B cell (primary cell): ENCODE measurements around the gene TRAPPC8. TPM values are rescaled to one million over a fixed set of nuclear protein-coding genes. Genes with fewer than 3 reads are reported as not detected.

Source experiments
- ATAC-seq: fragments of 200-7000 bp; cut with Tn5 transposase; one replicate; pipeline ENCODE4 v1.10.0; 2021; ENCODE audit warnings: low read depth, mild to moderate bottlenecking, moderate number of reproducible peaks, moderate library complexity
- CTCF ChIA-PET: fragments of 350-600 bp; sonication (Branson Sonifier 250); formaldehyde crosslinking; loops from one replicate; lab custom pipeline; 2021; ENCODE audit warnings: antibody characterized with exemption, inconsistent platforms; lab: Charles Lee
- POLR2A ChIA-PET: fragments of 350-600 bp; sonication (Branson Sonifier 250); formaldehyde crosslinking; loops from one replicate; lab custom pipeline; 2021; ENCODE audit warnings: antibody characterized with exemption; lab: Charles Lee
- DNase-seq: peaks from one replicate; pipeline ENCODE4 v3.0.0; 2013
- H2AFZ ChIP-seq: 2 replicates; pipeline ENCODE4 v1.6.1; 2012; ENCODE audit warnings: mild to moderate bottlenecking, low read depth, low read length; ENCODE audit not compliant: insufficient read depth, poor library complexity, severe bottlenecking
- H3K27ac ChIP-seq, 2 donors: 1 replicate in 1 of 2; 2 replicates in 1 of 2; pipeline ENCODE4 v1.5.1; 2012 to 2013; ENCODE audit warnings: low read length in 2 of 2, mild to moderate bottlenecking in 2 of 2, moderate library complexity in 1 of 2
- H3K27me3 ChIP-seq, 4 experiments: fragments of 200-600 bp in 1 of 4; sonication (generic) in 1 of 4; replicated peaks in 1 of 4; 1 replicate in 2 of 4; 2 replicates in 2 of 4; pipeline versions ENCODE4 v1.6.1 to v1.7.0; 2013 to 2016; ENCODE audit warnings: low read length in 3 of 4, mild to moderate bottlenecking in 2 of 4, mixed read lengths in 1 of 4, moderate library complexity in 1 of 4; ENCODE audit not compliant: insufficient read depth in 4 of 4, control insufficient read depth in 3 of 4; ENCODE audit errors: control extremely low read depth in 1 of 4
- H3K36me3 ChIP-seq, 2 experiments: replicated peaks in 1 of 2; 1 replicate in 1 of 2; 2 replicates in 1 of 2; pipeline versions ENCODE4 v1.6.1 to v1.7.1; 2013; ENCODE audit warnings: low read length in 1 of 2; ENCODE audit not compliant: insufficient read depth in 2 of 2, control insufficient read depth in 1 of 2; ENCODE audit errors: control extremely low read depth in 1 of 2, extremely low read depth in 1 of 2
- H3K4me1 ChIP-seq, 2 donors: fragments of 200-600 bp in 1 of 2; sonication (generic) in 1 of 2; 1 replicate in 1 of 2; 2 replicates in 1 of 2; pipeline versions ENCODE4 v1.5.1 to v1.6.1; 2013 to 2017; ENCODE audit warnings: low read length in 2 of 2; ENCODE audit not compliant: control insufficient read depth in 2 of 2, insufficient read depth in 2 of 2
- H3K4me2 ChIP-seq: replicated peaks from 2 replicates; pipeline ENCODE3; 2012; ENCODE audit warnings: mild to moderate bottlenecking, low read depth, low read length; ENCODE audit not compliant: poor library complexity, severe bottlenecking
- H3K4me3 ChIP-seq, 5 experiments: fragments of 200-600 bp in 1 of 5; sonication (generic) in 1 of 5; 1 replicate in 3 of 5; 2 replicates in 2 of 5; pipeline versions ENCODE4 v1.5.1 to v1.7.0; 2011 to 2016; ENCODE audit warnings: low read length in 4 of 5, mild to moderate bottlenecking in 4 of 5, low read depth in 2 of 5, control low read depth in 1 of 5, moderate library complexity in 1 of 5; ENCODE audit not compliant: insufficient read depth in 1 of 5; ENCODE audit errors: control extremely low read depth in 1 of 5, extremely low read depth in 1 of 5
- H3K79me2 ChIP-seq: fragments of 200-600 bp; sonication (generic); one replicate; pipeline ENCODE4 v1.6.0; 2016; ENCODE audit warnings: low read length; ENCODE audit not compliant: control insufficient read depth, insufficient read depth
- H3K9ac ChIP-seq: fragments of 200-600 bp; sonication (generic); 2 replicates; pipeline ENCODE4 v1.6.1; 2017; ENCODE audit warnings: mild to moderate bottlenecking, low read length, moderate library complexity
- H3K9me3 ChIP-seq, 3 donors: one replicate each; pipeline versions ENCODE4 v1.6.1 to v1.7.1; 2013; ENCODE audit warnings: low read length in 2 of 3; ENCODE audit not compliant: control insufficient read depth in 2 of 3, insufficient read depth in 1 of 3; ENCODE audit errors: control extremely low read depth in 1 of 3
- H4K20me1 ChIP-seq: 2 replicates; pipeline ENCODE4 v1.6.0; 2012; ENCODE audit warnings: mild to moderate bottlenecking, low read length; ENCODE audit not compliant: insufficient read depth, control insufficient read depth, poor library complexity, severe bottlenecking
- H3K27ac Mint-ChIP-seq: one replicate; pipeline ENCODE4 v1.8.0; 2021; ENCODE audit warnings: mixed read lengths
- H3K27me3 Mint-ChIP-seq: one replicate; pipeline ENCODE4 v1.8.0; 2021; ENCODE audit warnings: mixed read lengths
- H3K4me1 Mint-ChIP-seq: one replicate; pipeline ENCODE4 v1.8.0; 2021; ENCODE audit warnings: mixed read lengths
- H3K4me3 Mint-ChIP-seq: one replicate; pipeline ENCODE4 v1.8.0; 2021; ENCODE audit warnings: mixed read lengths
- H3K9me3 Mint-ChIP-seq: one replicate; pipeline ENCODE4 v1.8.0; 2022; ENCODE audit warnings: mixed read lengths; ENCODE audit not compliant: insufficient read depth
- CTCF ChIP-seq: fragments of 200-600 bp; IDR thresholded peaks from one replicate; pipeline ENCODE4 v1.8.0; 2022; ENCODE audit warnings: antibody characterized with exemption, mild to moderate bottlenecking
- EZH2 ChIP-seq: IDR thresholded peaks from 2 replicates; pipeline ENCODE4 v1.6.1; 2012; ENCODE audit warnings: borderline replicate concordance, low read depth, mild to moderate bottlenecking, moderate library complexity, low read length; ENCODE audit not compliant: insufficient read depth, poor library complexity, severe bottlenecking
- WGBS: methylation state at CpG from one replicate; pipeline ENCODE4 v1.1.5; 2013; ENCODE audit warnings: missing lambda C conversion rate; ENCODE audit not compliant: insufficient coverage; 5-methylcytosine and 5-hydroxymethylcytosine counted together
- intact Hi-C: fragments of 100-400 bp; cut with micrococcal nuclease; formaldehyde crosslinking; loops from one replicate; pipeline ENCODE4 v1.10.0; 2022
- polyA plus RNA-seq: library from polyadenylated mRNA; depleted of rRNA; stranded (reverse); fragments of >200 nt; gene quantifications from 2 replicates; pipeline ENCODE4 v1.2.3, GENCODE V29; 2012
- total RNA-seq, 2 donors: library from RNA; stranded (reverse); fragments of 120-200 nt in 1 of 2; gene quantifications; 1 replicate in 1 of 2; 2 replicates in 1 of 2; pipeline versions ENCODE4 v1.2.3 to v1.2.4, GENCODE V29; 2013 to 2022

The TRAPPC8 gene
- total and polyA plus RNA-seq, 2 donors (not counting 1 experiment from before 2014, with no cell fraction given): 53.6 to 95.5 TPM

GRCh38 chr18:31983020-31983419 is 40.1 kb upstream of the TRAPPC8 start:
- ATAC-seq (no peak), DNase-seq (no peak)
- Histone ChIP-seq H3K9ac (no peak overlapping the region), H3K4me1 (no peaks in the 10 kb centered on the region), H4K20me1 (no peaks in the 10 kb centered on the region), H3K27ac (no peak overlapping the region), H3K4me2 (no peak overlapping the region), H3K36me3 (no peaks in the 10 kb centered on the region), H3K4me3 (no peak overlapping the region), H3K79me2 (no peaks in the 10 kb centered on the region), H3K9me3 (peaks cover 4 to 10% (median 6%) of the 10 kb centered on the region in 3 donors), H2AFZ (no peak overlapping the region), H3K27me3 (no peaks in the 10 kb centered on the region)
- H3K4me1 Mint-ChIP-seq: no peaks in the 10 kb centered on the region
- ChIA-PET POLR2A (no interaction called here), CTCF (no interaction called here)
- no peaks in the 10 kb centered on the region for H3K27me3 Mint-ChIP-seq
- no peak overlapping the region for H3K4me3 Mint-ChIP-seq
- intact Hi-C loops: no loop called here
- WGBS: 86% methylated on average over 3 of the region's 3 CpGs
- TF ChIP-seq EZH2 (no peak), CTCF (no peak)
- H3K9me3 Mint-ChIP-seq: peaks cover 7% of the 10 kb centered on the region
- H3K27ac Mint-ChIP-seq: no peak overlapping the region

GRCh38 chr18:31980863-31981262 is 37.9 kb upstream of the TRAPPC8 start:
- no peak for ATAC-seq
- TF ChIP-seq EZH2 (no peak), CTCF (no peak)
- no peak overlapping the region for H3K4me3 Mint-ChIP-seq
- Histone ChIP-seq H3K27me3 (no peaks in the 10 kb centered on the region), H3K9ac (no peak overlapping the region), H2AFZ (no peak overlapping the region), H4K20me1 (no peaks in the 10 kb centered on the region), H3K27ac (no peak overlapping the region), H3K79me2 (no peaks in the 10 kb centered on the region), H3K4me2 (no peak overlapping the region), H3K9me3 (peaks cover 4 to 10% (median 7%) of the 10 kb centered on the region in 3 donors), H3K4me1 (no peaks in the 10 kb centered on the region), H3K36me3 (no peaks in the 10 kb centered on the region), H3K4me3 (no peak overlapping the region)
- ChIA-PET CTCF (no interaction called here), POLR2A (no interaction called here)
- no peak for DNase-seq
- intact Hi-C loops: no loop called here
- H3K4me1 Mint-ChIP-seq: no peaks in the 10 kb centered on the region
- peaks cover 7% of the 10 kb centered on the region for H3K9me3 Mint-ChIP-seq
- no peaks in the 10 kb centered on the region for H3K27me3 Mint-ChIP-seq
- no peak overlapping the region for H3K27ac Mint-ChIP-seq
